T-helper 1 cell treated with Interleukin-12 subunit alpha and Interleukin-12 subunit beta and Interleukin-4 antibody, amounts not matched to agents 30 ng/mL and 1 ng/mL, for 36 hours (primary cell): ENCODE data around the gene RGS3. TPM values are rescaled to one million over a fixed set of nuclear protein-coding genes. Genes with fewer than 3 reads are reported as not detected.

ENCODE experiments used
- intact Hi-C: fragments of 100-400 bp; cut with micrococcal nuclease; formaldehyde crosslinking; loops from one replicate; pipeline ENCODE4 v1.15.1; 2024
- total RNA-seq: library from RNA; stranded (reverse); gene quantifications from 2 replicates; pipeline ENCODE4 v1.2.3, GENCODE V29; 2022

RGS3 gene
- total RNA-seq, 1 donor from 2014 or later, result 35.9 TPM

GRCh38 chr9:113511047-113511521, 47.6 kb downstream of the RGS3 start:
- intact Hi-C loops, result loop anchor here (10.0 kb wide), 1 partner anchor 874 kb away; the partner anchor contains the start of gene AKNA

GRCh38 chr9:113511856-113512761, 48.6 kb downstream of the RGS3 start:
- intact Hi-C loops, result loop anchor here (1.0 to 10.0 kb wide), 5 partner anchors 11 to 873 kb away; partner anchors contain the start of genes AKNA, C9orf43 and POLE3

GRCh38 chr9:113513111-113513510, 49.6 kb downstream of the RGS3 start:
- intact Hi-C loops, result loop anchor here (2.0 to 10.0 kb wide), 2 partner anchors 58 to 872 kb away; partner anchors contain the start of gene AKNA

GRCh38 chr9:113513536-113513935, 50.0 kb downstream of the RGS3 start:
- intact Hi-C loops, result loop anchor here (2.0 to 10.0 kb wide), 2 partner anchors 59 to 871 kb away; partner anchors contain the start of gene AKNA

GRCh38 chr9:113514061-113514460, 50.5 kb downstream of the RGS3 start:
- intact Hi-C loops, result loop anchor here (10.0 kb wide), 1 partner anchor 871 kb away; the partner anchor contains the start of gene AKNA

GRCh38 chr9:113514748-113515147, 51.2 kb downstream of the RGS3 start:
- intact Hi-C loops, result loop anchor here (5.0 to 10.0 kb wide), 3 partner anchors 143 to 870 kb away; partner anchors contain the start of genes AKNA, FKBP15 and SLC31A1

GRCh38 chr9:113515862-113516261, 52.3 kb downstream of the RGS3 start:
- intact Hi-C loops, result loop anchor here (2.0 to 10.0 kb wide), 6 partner anchors 69 to 869 kb away; partner anchors contain the start of genes AKNA, CDC26, FKBP15 and PRPF4

GRCh38 chr9:113516840-113517577, 53.5 kb downstream of the RGS3 start:
- intact Hi-C loops, result loop anchor here (1.0 to 10.0 kb wide), 9 partner anchors 62 to 868 kb away; partner anchors contain the start of genes AKNA, C9orf43, CDC26 and FKBP15

- intact Hi-C loops, result loop anchor here (5.0 to 10.0 kb wide), 3 partner anchors 138 to 865 kb away; partner anchors contain the start of genes AKNA, FKBP15 and SLC31A1
These were observed 56.0 kb downstream of the RGS3 start for GRCh38 chr9:113519426-113520108.

- intact Hi-C loops, result no loop called here
These were observed 56.6 kb downstream of the RGS3 start for GRCh38 chr9:113520109-113520642.

GRCh38 chr9:113521693-113522255, 58.2 kb downstream of the RGS3 start:
- intact Hi-C loops, result no loop called here

GRCh38 chr9:113522419-113522818, 58.9 kb downstream of the RGS3 start:
- intact Hi-C loops, result no loop called here

GRCh38 chr9:113522858-113523257, 59.3 kb downstream of the RGS3 start:
- intact Hi-C loops, result loop anchor here (1.0 kb wide), 2 partner anchors 11 to 56 kb away; no protein-coding TSS in a partner anchor

GRCh38 chr9:113523421-113524141, 60.1 kb downstream of the RGS3 start:
- intact Hi-C loops, result loop anchor here (1.0 kb wide), 2 partner anchors 11 to 56 kb away; no protein-coding TSS in a partner anchor

GRCh38 chr9:113524468-113524867, 60.9 kb downstream of the RGS3 start:
- intact Hi-C loops, result no loop called here

- intact Hi-C loops, result no loop called here
These were observed 61.7 kb downstream of the RGS3 start for GRCh38 chr9:113525205-113525604.

GRCh38 chr9:113525831-113526230, 62.3 kb downstream of the RGS3 start:
- intact Hi-C loops, result no loop called here

GRCh38 chr9:113526231-113526746, 62.8 kb downstream of the RGS3 start:
- intact Hi-C loops, result no loop called here

GRCh38 chr9:113526841-113527240, 63.3 kb downstream of the RGS3 start:
- intact Hi-C loops, result no loop called here
